GM18502 (cell line): ENCODE data around the gene TMC1.

Experiments
- ATAC-seq: cut with Tn5 transposase; IDR thresholded peaks from one replicate; pipeline ENCODE4 v1.9.1; 2021; ENCODE audit warnings: mild to moderate bottlenecking; ENCODE audit not compliant: unreplicated experiment, poor library complexity

The TMC1 gene

DNA sequence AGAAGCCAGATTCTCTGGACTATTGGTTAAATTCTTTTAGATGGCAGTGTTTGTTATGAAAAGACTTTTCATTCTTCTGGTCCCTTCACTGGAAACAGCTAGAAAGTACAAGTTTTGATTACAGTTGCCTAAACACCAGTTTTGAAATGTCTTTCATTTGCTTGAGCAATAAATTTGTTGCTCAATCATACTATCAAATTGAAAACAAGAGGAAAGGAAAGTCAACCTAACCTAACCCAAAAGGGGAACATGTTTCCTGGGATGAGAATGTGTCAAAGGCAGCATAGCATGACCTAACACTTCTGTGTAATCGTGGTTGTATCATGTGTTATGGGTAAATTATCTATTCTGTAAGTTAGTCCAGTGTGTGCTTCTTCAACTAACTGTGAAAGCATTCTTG, 213.2 kb downstream of the TMC1 start:
- no peak for ATAC-seq

DNA sequence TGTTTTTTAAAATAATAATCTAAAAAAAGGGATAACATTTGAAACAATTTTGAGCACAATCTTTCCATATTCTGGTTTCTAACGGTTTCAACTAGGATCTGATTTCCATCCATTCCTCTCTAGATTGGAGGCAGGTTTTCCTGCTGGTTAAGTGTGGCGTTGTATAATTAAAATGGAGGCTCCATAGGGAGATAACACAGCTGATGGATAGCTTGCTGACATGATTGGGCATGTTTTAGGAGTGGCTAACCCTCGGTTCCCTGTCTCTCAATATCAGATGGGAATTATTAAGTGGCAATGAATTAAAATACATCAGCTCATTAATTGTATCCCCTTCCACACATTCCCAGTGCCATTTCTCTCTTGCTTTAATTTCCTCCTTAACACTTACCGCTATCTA, 222.4 kb downstream of the TMC1 start:
- ATAC-seq, result no peak

GRCh38 chr9:72749276-72749675, 227.9 kb downstream of the TMC1 start:
- ATAC-seq, result no peak

DNA sequence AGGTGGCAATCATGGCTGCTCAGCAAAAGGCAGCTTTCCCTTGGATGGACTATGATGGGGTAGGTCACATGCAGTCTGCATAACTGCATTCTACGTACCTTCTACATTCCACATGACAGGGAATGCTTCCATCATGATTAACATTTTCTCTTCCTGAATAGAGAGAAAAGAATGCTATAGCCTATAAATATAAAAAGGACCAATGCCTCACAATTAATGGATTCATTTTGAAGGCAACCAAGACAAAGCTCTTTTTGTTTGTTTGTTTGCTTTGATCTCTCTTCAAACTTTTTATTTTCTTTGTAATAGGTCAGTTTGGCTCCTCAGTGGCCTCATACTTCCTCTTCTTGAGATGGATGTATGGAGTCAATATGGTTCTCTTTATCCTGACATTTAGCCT, 230.1 kb downstream of the TMC1 start:
- ATAC-seq, result no peak

GRCh38 chr9:72753266-72753893, 232.0 kb downstream of the TMC1 start:
- no peak for ATAC-seq

DNA sequence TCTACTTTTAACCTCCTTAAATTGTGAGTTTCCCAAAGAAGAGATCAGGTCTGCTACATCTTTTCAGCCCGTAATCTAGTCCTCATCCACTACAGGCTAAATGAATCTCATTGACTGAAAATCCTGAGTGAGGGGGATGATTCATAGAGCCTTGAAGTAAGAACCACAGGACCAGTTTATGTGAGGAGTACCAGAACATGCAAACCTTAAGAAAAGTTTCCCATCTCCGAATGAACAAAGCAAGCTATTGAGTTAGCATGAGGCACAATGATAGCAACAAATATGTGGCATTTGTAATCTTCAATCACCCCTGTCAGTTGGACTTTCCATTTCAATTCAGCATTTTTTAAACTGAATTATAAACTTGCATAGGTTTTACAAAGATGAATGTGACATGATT, 234.4 kb downstream of the TMC1 start:
- ATAC-seq, result no peak

DNA sequence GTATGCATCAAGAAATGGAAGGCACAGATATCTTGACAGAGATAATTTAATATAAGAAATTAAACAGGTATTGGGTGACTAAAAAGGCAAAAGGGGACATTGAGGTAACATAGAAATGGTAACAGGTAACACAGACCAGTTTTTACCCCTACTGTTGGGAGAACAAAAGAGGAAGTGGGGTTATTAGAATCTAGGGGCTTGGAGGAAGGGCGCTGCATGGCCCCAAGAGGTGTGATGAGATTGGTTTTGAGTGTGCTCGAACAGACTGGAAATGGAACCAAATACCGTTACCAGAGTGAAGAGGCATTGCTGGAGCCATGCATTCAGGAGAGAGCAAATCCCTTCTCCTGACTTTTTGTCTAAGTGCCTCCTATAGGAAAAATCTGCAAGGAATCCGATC, 237.5 kb downstream of the TMC1 start:
- no peak for ATAC-seq

- no peak for ATAC-seq
Measured at GRCh38 chr9:72763022-72763421, 241.6 kb downstream of the TMC1 start.

- no peak for ATAC-seq
Measured at GRCh38 chr9:72769546-72769945, 248.1 kb downstream of the TMC1 start.

DNA sequence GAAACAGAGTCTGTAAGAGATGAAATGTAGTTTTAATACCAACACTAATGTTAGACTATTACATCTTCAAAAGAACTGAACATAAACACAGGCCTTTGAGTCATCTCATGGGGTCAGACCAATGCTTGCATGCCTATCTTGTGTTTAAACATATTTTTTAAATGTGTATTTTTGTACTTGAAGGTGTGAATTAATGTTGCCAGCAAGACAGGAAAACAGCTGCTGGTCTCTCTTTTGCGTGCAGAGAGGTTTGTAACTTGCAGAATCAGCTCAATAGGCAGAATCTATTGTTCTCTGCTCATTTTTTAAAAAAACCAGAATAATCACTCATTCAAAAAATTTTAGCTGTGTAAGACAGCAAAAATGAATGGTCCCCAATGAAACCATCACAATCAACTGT, 251.3 kb downstream of the TMC1 start:
- no peak for ATAC-seq

GRCh38 chr9:72773570-72773969, 252.2 kb downstream of the TMC1 start:
- no peak for ATAC-seq

GRCh38 chr9:72775570-72775969, 254.2 kb downstream of the TMC1 start:
- ATAC-seq, result no peak

DNA sequence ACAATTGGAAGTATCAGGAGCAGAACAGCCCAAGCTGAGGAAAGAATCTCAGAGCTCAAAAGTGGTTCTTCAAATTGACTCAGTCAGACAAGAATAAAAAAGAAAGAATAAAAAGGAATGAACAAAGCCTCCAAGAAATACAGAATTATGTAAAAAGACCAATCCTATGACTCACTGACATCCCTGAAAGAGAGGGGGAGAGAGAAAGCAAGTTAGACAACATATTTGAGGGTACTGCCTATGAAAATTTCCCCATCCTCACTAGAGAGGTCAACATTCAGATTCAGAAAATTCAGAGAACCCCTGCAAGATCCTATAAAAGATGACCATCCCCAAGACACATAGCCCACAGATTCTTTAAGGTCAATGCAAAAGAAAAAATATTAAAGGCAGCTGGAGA, 258.2 kb downstream of the TMC1 start:
- no peak for ATAC-seq

DNA sequence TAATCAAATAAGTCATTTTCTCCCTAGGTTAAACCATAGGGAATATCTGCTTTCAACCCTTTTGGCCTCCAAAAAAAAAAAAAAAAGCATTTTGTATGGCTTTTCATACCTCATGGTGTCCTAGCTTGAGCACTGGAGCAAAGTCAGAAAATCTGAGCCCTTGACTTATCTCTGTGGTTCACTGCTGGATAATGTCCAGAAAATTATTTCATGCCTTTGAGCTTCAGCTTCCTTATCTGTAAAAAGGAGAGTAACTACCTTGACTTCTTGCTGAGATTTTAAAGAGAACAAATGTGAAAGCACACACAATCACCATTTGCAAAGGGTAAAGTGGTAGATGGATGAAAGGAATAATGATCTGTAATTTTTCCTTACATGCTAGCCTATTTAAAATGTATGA, 265.5 kb downstream of the TMC1 start:
- no peak for ATAC-seq

GRCh38 chr9:72788966-72789735, 267.7 kb downstream of the TMC1 start:
- no peak for ATAC-seq

GRCh38 chr9:72789885-72790284, 268.5 kb downstream of the TMC1 start:
- ATAC-seq, result no peak

GRCh38 chr9:72790989-72791388, 269.6 kb downstream of the TMC1 start:
- no peak for ATAC-seq

- no peak for ATAC-seq
Measured at GRCh38 chr9:72791436-72791835, 270.0 kb downstream of the TMC1 start.

DNA sequence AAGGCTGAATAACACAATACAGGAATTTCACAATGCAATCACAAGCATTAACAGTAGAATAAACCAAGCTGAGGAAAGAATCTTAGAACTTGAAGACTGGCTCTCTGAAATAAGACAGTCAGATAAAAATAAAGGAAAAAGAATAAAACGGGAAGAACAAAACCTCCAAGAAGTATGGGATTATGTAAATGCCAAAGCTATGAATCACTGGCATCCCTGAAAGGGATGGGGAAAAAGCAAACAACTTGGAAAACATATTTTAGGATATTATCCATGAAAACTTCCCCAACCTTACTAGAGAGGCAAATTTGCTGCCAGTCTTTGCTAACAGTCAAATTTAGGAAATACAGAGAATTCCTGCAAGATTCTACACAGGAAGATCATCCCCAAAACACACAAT, 273.5 kb downstream of the TMC1 start:
- ATAC-seq, result no peak

DNA sequence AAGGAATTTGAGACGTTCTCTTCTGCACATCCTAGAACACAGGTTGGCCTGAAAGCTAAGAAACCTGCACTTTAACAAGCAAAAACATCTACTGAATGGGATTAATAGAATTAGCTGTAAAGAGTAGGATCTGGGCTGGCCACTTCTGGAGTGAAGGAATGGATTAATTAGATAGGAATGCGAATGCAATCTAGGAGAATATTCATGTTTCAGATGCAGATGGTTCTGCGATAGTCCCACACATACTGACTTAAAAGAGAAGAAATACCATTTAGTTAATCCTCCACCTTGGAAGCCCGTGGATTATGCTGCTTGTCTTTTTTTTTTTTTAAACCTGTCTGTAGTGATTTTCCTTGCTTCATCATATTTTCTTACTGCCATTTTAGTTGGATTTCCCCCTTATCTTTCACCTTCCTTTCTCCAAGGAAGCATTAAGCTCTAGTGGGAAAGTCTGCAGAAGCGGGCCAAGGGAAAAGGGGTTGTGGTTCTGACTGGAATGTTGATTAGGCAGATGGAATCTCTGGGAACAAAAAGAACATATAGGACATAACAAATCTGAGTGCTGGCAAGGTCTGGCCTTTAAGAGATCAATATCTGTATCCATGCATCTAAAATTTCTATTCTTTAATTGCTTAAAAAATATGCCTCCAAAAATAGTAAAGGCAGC, 279.1 kb downstream of the TMC1 start:
- ATAC-seq, result no peak

- no peak for ATAC-seq
Measured at GRCh38 chr9:72805238-72805637, 283.8 kb downstream of the TMC1 start.
